HG02623 (cell line): ENCODE data around the gene CLEC17A.

Experiments
- ATAC-seq: cut with Tn5 transposase; IDR thresholded peaks from one replicate; pipeline ENCODE4 v1.9.1; 2021; ENCODE audit warnings: moderate library complexity; ENCODE audit not compliant: unreplicated experiment

Gene CLEC17A

DNA sequence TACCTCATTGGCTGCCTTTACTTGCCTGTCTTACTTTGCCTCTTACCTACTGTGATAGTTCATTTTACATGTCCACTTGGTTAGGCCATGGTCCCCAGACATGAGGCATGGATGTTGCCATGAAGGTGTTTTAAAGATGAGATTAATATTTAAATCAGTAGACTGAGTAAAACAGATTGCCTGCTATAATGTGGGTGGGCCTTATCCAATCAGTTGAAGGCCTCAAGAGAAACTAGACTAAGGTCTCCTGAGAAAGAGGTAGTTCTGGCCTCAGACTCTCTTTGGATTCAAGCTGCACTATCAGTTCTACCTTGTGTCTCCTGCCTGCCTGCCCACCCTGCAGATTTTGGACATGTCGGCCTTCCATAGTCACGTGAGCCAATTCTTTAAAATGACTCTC, 65.6 kb downstream of the CLEC17A start:
- ATAC-seq, result no peak

DNA sequence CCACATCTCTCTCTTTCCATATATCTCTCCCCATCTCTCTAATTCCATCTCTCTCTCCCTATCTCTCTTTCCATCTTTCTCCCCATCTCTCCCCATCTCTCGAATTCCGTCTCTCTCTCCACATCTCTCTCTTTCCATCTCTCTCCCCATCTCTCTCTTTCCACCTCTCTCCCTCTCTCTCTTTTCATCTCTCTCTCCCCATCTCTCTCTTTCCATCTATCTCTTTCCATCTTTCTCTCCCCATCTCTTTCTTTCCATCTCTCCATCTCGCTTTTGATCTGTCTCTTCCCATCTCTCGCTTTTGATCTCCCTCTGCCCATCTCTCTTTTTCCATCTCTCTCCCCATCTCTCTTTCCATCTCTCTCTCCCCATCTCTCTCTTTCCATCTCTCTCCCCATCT, 66.1 kb downstream of the CLEC17A start:
- ATAC-seq, result no peak

DNA sequence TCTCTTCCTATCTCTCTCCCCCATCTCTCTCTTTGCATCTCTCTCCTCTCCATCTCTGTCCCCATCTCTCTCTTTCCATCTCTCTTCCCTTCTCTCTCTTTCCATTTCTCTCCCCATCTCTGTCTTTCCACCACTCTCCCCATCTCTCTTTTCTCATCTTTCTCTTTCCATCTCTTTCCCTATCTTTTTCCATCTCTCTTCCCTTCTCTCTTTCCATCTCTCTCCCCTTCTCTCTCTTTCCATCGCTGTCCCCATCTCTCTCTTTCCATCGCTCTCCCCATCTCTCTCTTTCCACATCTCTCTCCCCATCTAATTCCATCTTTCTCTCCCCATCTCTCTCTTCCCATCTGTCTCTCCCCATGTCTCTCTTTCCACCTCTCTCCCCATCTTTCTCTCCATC, 67.3 kb downstream of the CLEC17A start:
- ATAC-seq, result no peak

DNA sequence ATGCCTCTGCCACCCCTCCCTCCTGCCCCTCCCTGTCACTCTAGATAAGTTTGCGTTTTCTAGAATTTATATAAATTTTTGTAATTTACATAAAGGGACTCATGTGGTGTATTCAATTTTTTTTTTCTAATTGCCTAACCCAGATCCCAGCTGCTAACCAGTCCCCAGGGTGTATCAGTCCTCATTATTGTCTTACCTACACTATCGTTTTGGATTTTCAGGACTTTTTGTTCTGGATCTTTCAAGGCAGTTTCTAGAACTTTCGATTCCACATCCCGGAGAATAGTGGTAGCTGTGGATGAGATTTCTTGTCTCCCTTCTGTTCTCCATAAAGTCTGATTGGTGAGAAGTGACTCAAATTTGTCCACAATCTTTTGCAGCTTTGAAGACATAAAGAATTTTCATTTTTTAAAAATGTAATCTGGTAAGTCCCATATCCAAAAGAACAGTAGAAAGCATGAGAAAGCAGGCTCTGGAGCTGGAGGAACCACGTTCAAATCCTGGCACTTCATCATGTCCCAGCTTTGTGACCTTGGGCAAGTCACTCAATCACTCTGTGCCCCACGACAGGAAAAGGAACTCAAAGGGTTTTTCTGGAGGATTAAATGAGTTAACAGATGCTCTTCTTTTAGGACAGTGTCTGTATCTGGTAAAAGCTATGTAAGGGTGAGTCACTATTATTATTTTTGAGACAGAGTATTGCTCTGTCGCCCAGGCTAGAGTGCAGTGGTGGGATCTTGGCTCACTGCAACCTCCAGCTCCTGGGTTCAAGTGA, 72.1 kb downstream of the CLEC17A start:
- no peak for ATAC-seq

DNA sequence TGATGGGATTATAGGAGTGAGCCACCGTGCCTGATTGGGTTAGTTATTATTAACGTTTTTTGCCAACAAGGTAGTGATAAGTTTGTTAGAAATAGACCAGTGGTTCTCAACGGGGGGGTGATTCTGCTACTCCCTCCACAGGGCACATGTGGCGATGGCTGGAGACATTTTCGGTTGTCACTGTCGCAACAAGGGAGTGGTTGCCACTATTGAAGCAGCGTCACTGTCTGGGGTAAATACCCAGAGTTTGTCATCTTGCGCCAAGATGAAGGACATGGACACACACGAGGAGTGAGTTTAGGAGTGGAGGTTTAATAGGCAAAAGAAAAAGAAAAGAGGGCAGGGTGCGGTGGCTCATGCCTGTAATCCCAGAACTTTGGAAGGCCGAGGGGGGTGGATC, 72.8 kb downstream of the CLEC17A start:
- no peak for ATAC-seq

DNA sequence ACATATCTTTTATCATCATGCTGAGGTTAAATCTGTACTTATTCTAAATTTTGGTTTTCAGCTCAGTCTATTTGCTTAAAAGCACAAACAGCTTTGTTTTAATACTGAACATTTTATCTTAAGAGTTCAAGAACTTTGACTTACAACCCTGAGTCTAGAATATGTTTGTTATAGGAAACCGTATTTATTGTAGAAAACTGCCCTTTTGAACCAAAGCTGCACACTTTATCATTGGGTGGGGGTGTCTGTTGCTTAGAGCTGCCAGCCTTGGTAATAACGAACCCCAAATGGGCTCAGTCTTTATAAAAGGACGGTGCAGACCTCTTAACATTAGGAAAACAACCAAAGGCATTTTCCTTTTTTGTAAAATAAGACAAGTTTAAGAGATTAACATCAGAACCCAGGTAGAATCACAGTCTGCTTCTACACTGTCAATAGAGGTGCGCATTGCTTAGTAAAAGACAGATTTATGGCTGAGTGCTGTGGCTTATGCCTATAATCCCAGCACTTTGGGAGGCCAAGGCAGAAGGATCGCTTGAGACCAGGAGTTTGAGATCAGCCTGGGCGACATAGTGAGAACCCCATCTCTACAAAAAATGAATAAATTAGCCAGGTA, 77.1 kb downstream of the CLEC17A start:
- no peak for ATAC-seq

DNA sequence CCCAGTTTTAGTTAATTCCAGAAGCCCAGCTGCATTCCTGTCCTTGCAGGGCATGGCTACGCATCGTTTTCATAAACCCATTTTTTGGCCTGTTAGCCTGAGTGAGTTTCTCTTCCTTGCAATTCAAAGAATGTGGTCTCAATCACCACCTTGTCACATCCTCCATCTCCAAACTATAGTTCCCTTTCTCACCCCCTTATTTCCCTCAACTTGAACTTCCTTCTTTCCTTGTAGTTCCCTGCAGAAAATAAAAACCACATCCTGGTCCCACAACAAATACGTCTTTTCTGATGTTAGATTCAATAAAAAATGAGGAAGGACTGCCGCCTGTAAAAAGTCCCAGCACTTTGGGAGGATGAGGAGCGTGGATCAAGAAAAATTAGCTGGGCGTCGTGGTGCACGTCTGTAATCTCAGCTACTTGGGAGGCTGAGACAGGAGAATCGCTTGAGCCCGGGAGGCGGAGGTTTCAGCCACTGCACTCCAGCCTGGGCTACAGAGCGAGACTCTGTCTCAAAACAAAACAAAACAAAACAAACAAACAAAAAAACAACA, 78.6 kb downstream of the CLEC17A start:
- no peak for ATAC-seq
